Panc1 (cell line): ENCODE measurements around the gene GFRA1. TPM values are rescaled to one million over a fixed set of nuclear protein-coding genes. Genes with fewer than 3 reads are reported as not detected.

Experiments
- ATAC-seq: fragments of 200-7000 bp; cut with Tn5 transposase; 2 replicates; pipeline ENCODE4 v1.9.1; 2020; ENCODE audit warnings: mild to moderate bottlenecking, moderate library complexity
- BruUV-seq: library from RNA; stranded (reverse); fragments of 400-500 nt; replicated peaks from 2 replicates; lab custom pipeline; 2021; lab: Mats Ljungman, UMichigan
- CTCF ChIA-PET: fragments of 300-600 bp; sonication (Branson Sonifier 250); formaldehyde crosslinking; loops from one replicate; lab custom pipeline; 2022; ENCODE audit warnings: antibody characterized with exemption; lab: Charles Lee
- POLR2A ChIA-PET: fragments of 300-600 bp; sonication (Branson Sonifier 250); formaldehyde crosslinking; loops from one replicate; lab custom pipeline; 2022; ENCODE audit warnings: antibody characterized with exemption; lab: Charles Lee
- DNase-seq: peaks from one replicate; pipeline ENCODE4 v3.0.0-alpha.2; 2010; ENCODE audit warnings: low read depth, low spot score
- H3K27ac ChIP-seq: 2 replicates; pipeline ENCODE4 v1.5.1; 2011; ENCODE audit warnings: mild to moderate bottlenecking, low read length, inconsistent platforms
- H3K27me3 ChIP-seq: fragments of 200-500 bp; sonication (Bioruptor generic); 2 replicates; pipeline ENCODE4 v1.6.0; 2014; ENCODE audit warnings: low read length, inconsistent platforms; ENCODE audit not compliant: control insufficient read depth, insufficient read depth
- H3K36me3 ChIP-seq: fragments of 200-500 bp; sonication (Bioruptor generic); 2 replicates; pipeline ENCODE4 v1.5.1; 2014; ENCODE audit warnings: inconsistent platforms, mild to moderate bottlenecking, low read length, moderate library complexity; ENCODE audit not compliant: control insufficient read depth, insufficient read depth
- H3K4me1 ChIP-seq: 2 replicates; pipeline ENCODE4 v1.5.1; 2011; ENCODE audit warnings: inconsistent platforms, mild to moderate bottlenecking, low read length, moderate library complexity; ENCODE audit not compliant: control insufficient read depth, insufficient read depth
- H3K4me3 ChIP-seq, 2 experiments: 2 replicates each; pipeline ENCODE4 v1.5.1; 2011 to 2012; ENCODE audit warnings: low read depth in 2 of 2, low read length in 2 of 2, mild to moderate bottlenecking in 2 of 2, inconsistent platforms in 1 of 2, moderate library complexity in 1 of 2
- H3K9me3 ChIP-seq: fragments of 200-500 bp; sonication (Bioruptor generic); 2 replicates; pipeline ENCODE4 v1.5.1; 2014; ENCODE audit warnings: low read depth, mild to moderate bottlenecking, inconsistent platforms, low read length, moderate library complexity; ENCODE audit not compliant: control insufficient read depth, insufficient read depth
- POLR2AphosphoS5 ChIP-seq: IDR thresholded peaks from 2 replicates; pipeline ENCODE4 v1.6.1; 2012; ENCODE audit warnings: mild to moderate bottlenecking, low read depth, low read length, moderate library complexity
- SIN3A ChIP-seq: IDR thresholded peaks from 2 replicates; pipeline ENCODE4 v1.6.1; 2012; ENCODE audit warnings: low read depth, mild to moderate bottlenecking, low read length, moderate library complexity, borderline replicate concordance; ENCODE audit not compliant: insufficient read depth
- TCF7L2 ChIP-seq: IDR thresholded peaks from 2 replicates; pipeline ENCODE4 v1.6.1; 2011; ENCODE audit warnings: mild to moderate bottlenecking, low read depth, low read length, inconsistent platforms
- in situ Hi-C: cut with HindIII; loops from 2 replicates; pipeline ENCODE4 v1.10.0; 2016; ENCODE audit warnings: low sequenced_read_pairs, low pct_unique_long_range_greater_than_20kb
- intact Hi-C: fragments of 100-400 bp; cut with micrococcal nuclease; formaldehyde crosslinking; loops from one replicate; pipeline ENCODE4 v1.10.0; 2022; ENCODE audit not compliant: unreplicated experiment
- total RNA-seq: library from RNA; stranded (reverse); gene quantifications from one replicate; pipeline ENCODE4 v1.2.1, GENCODE V29; 2021; ENCODE audit not compliant: unreplicated experiment
- TF ChIP-seq, protein P1 (sequence below), 2 experiments: IDR thresholded peaks; 2 replicates each; pipeline ENCODE4 v1.6.1; 2011 to 2012; ENCODE audit warnings: low read depth in 2 of 2, control low read depth in 1 of 2, low read length in 1 of 2, mild to moderate bottlenecking in 1 of 2, moderate library complexity in 1 of 2; ENCODE audit not compliant: insufficient read depth in 1 of 2
- TF ChIP-seq, protein P2 (sequence below): fragments of 450-650 bp; IDR thresholded peaks from 2 replicates; pipeline ENCODE4 v1.5.1; 2017; ENCODE audit warnings: mild to moderate bottlenecking

GFRA1 gene
- total RNA-seq, 1 experiment from 2014 or later = 0.10 TPM

DNA sequence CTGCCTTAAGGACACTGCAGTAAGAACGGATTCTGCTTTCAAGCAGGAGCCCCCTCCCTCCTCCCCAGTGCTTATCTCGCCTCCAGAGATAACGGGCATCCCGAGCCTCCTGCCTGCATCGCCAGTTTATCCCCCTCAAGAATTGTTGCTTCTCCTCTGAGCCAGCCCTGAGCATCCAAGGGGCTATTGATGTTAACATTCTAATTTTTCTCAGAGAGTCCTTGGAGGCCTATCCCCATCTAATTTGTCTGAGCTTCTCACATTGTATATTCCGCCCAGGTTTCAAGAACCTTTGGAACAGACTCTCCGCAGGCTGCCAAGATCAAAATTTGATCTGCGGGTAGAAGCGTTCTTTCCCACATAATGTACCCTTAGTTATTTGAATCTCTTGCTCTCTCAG is 180.0 kb downstream of the GFRA1 start:
- Histone ChIP-seq H3K27ac (no peak overlapping the region), H3K9me3 (no peaks in the 10 kb centered on the region), H3K27me3 (peaks cover 6% of the 10 kb centered on the region; the same call in 1 of the 2 replicates), H3K36me3 (no peaks in the 10 kb centered on the region), H3K4me3 (no peak overlapping the region), H3K4me1 (no peaks in the 10 kb centered on the region)
- ChIA-PET CTCF (no interaction called here), POLR2A (no interaction called here)
- ATAC-seq (no peak), DNase-seq (no peak)
- no TSS peak for BruUV-seq
- TF ChIP-seq, protein P1, sequence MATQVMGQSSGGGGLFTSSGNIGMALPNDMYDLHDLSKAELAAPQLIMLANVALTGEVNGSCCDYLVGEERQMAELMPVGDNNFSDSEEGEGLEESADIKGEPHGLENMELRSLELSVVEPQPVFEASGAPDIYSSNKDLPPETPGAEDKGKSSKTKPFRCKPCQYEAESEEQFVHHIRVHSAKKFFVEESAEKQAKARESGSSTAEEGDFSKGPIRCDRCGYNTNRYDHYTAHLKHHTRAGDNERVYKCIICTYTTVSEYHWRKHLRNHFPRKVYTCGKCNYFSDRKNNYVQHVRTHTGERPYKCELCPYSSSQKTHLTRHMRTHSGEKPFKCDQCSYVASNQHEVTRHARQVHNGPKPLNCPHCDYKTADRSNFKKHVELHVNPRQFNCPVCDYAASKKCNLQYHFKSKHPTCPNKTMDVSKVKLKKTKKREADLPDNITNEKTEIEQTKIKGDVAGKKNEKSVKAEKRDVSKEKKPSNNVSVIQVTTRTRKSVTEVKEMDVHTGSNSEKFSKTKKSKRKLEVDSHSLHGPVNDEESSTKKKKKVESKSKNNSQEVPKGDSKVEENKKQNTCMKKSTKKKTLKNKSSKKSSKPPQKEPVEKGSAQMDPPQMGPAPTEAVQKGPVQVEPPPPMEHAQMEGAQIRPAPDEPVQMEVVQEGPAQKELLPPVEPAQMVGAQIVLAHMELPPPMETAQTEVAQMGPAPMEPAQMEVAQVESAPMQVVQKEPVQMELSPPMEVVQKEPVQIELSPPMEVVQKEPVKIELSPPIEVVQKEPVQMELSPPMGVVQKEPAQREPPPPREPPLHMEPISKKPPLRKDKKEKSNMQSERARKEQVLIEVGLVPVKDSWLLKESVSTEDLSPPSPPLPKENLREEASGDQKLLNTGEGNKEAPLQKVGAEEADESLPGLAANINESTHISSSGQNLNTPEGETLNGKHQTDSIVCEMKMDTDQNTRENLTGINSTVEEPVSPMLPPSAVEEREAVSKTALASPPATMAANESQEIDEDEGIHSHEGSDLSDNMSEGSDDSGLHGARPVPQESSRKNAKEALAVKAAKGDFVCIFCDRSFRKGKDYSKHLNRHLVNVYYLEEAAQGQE (IDR thresholded peaks at IDR 0.05; ENCODE audit: insufficient read depth in 1 of 2, low read depth in 2 of 2, low read length in 1 of 2) = no peak
- TF ChIP-seq POLR2AphosphoS5 = no peak
- TF ChIP-seq SIN3A = no peak
- intact Hi-C loops (no loop called here), in situ Hi-C loops (no loop called here)

DNA sequence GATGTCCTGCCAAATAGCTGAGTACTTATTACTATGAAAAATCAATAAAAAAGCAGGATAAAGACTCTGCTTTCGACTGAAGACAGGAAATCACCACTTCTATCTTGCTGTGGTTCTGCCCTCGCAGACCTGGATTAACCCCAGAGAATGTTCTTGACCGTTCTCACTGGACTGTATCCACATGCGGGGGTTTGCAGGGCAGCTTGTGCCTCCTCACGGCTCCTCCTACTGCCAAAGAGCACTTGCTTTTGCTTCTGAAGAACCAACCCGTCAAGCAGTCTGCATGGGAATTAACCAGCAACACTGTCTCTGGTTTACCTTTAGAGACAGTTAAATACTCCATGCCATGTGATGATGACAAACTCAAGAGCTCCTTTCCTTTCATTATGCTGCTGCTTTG is 184.0 kb downstream of the GFRA1 start:
- Histone ChIP-seq H3K4me3 (no peak overlapping the region), H3K36me3 (no peaks in the 10 kb centered on the region), H3K9me3 (no peaks in the 10 kb centered on the region), H3K4me1 (no peaks in the 10 kb centered on the region), H3K27me3 (peaks cover 3% of the 10 kb centered on the region; the same call in 1 of the 2 replicates), H3K27ac (no peak overlapping the region)
- intact Hi-C loops (no loop called here), in situ Hi-C loops (no loop called here)
- ATAC-seq (no peak), DNase-seq (no peak)
- TF ChIP-seq, protein P2, sequence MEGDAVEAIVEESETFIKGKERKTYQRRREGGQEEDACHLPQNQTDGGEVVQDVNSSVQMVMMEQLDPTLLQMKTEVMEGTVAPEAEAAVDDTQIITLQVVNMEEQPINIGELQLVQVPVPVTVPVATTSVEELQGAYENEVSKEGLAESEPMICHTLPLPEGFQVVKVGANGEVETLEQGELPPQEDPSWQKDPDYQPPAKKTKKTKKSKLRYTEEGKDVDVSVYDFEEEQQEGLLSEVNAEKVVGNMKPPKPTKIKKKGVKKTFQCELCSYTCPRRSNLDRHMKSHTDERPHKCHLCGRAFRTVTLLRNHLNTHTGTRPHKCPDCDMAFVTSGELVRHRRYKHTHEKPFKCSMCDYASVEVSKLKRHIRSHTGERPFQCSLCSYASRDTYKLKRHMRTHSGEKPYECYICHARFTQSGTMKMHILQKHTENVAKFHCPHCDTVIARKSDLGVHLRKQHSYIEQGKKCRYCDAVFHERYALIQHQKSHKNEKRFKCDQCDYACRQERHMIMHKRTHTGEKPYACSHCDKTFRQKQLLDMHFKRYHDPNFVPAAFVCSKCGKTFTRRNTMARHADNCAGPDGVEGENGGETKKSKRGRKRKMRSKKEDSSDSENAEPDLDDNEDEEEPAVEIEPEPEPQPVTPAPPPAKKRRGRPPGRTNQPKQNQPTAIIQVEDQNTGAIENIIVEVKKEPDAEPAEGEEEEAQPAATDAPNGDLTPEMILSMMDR = no peak
- BruUV-seq = no TSS peak
- CTCF ChIA-PET = no interaction called here
- POLR2A ChIA-PET = no interaction called here

DNA sequence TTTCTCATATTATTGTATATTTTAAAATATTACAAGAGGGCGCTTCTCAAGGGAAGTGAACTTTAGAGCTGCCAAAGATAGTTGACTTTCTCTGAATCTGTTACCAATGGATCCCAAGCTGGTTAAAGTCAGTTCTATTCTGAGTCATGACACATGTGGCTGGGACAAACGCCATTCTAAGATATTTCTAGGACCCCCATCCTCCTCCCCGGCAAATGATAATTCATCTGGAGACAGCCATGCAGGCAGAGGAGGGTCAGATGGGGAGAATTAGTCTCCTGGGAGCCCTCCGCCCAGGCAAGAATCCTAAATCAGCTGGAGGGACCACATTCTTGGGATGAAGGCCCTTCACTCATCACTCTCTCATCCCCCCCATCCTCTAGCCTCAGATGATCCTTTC is 187.7 kb downstream of the GFRA1 start:
- in situ Hi-C loops = no loop called here
- POLR2A ChIA-PET = no interaction called here

More for the DNA sequence above, 187.7 kb downstream of the GFRA1 start:
- intact Hi-C loops = no loop called here
- no peak for ATAC-seq
- peaks cover 3% of the 10 kb centered on the region; the same call in 1 of the 2 replicates for H3K27me3 ChIP-seq
- no TSS peak for BruUV-seq
- H3K4me3 ChIP-seq = no peak overlapping the region
- TF ChIP-seq TCF7L2 (no peak), POLR2AphosphoS5 (no peak), SIN3A (no peak)
- TF ChIP-seq, protein P1 (IDR thresholded peaks at IDR 0.05; ENCODE audit: insufficient read depth in 1 of 2, low read depth in 2 of 2, low read length in 1 of 2) = no peak
- TF ChIP-seq, protein P2 = no peak
- DNase-seq = no peak
- no peaks in the 10 kb centered on the region for H3K36me3 ChIP-seq
- no peak overlapping the region for H3K27ac ChIP-seq
- H3K9me3 ChIP-seq = no peaks in the 10 kb centered on the region
- CTCF ChIA-PET = no interaction called here
- H3K4me1 ChIP-seq = no peaks in the 10 kb centered on the region
